ENCODE measurements around the gene CNKSR3.

Gene CNKSR3

GRCh38 chr6:154496793-154497517, 13.5 kb downstream of the CNKSR3 start:
- no peak for TF ChIP-seq CTCF (conservative IDR thresholded peaks at IDR 0.05; ENCODE audit: low read length)
- no peak for DNase-seq (ENCODE audit: low read depth)
- no peak overlapping the region for H3K4me3 ChIP-seq (ENCODE audit: low read length)

DNA sequence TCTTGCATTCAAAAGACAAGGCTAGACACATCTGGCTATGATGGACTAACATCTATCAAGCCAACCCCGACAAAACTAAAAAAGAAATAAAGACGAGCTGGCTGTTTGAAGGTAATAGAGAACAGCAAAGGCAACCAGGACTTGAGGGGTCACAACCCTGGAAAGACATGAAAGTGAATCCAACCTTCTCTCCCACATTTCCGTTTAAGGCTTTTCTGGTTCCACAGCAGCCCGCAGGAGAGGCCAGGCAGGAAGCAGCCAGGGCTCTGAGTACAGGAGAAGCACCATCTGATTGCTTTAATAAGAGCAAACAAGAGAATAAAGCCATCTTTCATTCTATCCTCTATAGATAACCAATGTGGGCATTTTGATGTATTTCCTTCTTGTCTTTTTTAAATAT, 14.3 kb downstream of the CNKSR3 start:
- TF ChIP-seq CTCF (conservative IDR thresholded peaks at IDR 0.05; ENCODE audit: low read length): no peak
- no peak overlapping the region for H3K4me3 ChIP-seq (ENCODE audit: low read length)
- DNase-seq (ENCODE audit: low read depth): no peak

- H3K4me3 ChIP-seq (ENCODE audit: low read length): no peak overlapping the region
- no peak for DNase-seq (ENCODE audit: low read depth)
- no peak for TF ChIP-seq CTCF (conservative IDR thresholded peaks at IDR 0.05; ENCODE audit: low read length)
Measured at GRCh38 chr6:154494592-154495311, 15.7 kb downstream of the CNKSR3 start.

DNA sequence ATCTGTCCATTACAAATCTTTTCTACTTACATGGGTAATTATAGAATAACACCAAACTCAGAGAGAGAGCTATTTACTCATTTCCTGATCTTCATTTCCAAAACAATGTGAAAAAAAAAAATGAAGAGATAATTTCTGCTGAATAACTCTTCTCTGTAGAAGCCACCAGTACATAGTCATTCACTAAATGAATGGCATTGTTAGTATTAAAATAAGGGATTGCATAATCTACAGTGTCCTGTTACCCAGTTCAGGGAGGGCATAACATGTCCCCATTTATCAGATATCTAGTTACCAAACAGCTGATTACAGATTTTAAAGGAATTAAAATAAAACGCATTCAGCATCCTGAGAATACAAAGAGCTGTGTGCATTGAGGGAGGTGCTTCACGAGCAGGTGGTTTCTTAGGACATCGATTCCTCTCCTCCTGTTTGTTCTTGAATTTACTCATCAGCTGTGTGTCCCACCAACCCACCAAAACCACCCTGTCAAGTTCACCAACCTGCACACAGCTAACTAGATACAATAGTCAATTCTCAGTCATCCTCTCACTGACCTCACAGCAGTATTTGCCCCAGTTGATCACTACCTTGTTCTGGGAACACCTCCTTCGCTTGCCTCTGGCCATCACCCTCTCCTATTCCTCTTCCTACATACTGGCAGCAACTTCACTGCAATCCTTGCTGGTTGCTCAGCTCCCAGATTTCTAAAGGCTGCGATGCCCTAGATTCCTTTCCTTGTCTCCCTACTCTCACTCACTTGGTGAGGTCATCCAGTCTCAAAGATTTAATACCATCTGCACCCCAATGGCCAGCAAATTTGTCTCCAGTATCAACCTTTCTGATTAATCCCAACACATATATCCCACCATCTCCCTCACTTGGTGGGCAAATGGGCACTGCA, 18.7 kb downstream of the CNKSR3 start:
- TF ChIP-seq CTCF (conservative IDR thresholded peaks at IDR 0.05; ENCODE audit: low read length): no peak
- H3K4me3 ChIP-seq (ENCODE audit: low read length): no peak overlapping the region
- DNase-seq (ENCODE audit: low read depth): peak; percentile 33

DNA sequence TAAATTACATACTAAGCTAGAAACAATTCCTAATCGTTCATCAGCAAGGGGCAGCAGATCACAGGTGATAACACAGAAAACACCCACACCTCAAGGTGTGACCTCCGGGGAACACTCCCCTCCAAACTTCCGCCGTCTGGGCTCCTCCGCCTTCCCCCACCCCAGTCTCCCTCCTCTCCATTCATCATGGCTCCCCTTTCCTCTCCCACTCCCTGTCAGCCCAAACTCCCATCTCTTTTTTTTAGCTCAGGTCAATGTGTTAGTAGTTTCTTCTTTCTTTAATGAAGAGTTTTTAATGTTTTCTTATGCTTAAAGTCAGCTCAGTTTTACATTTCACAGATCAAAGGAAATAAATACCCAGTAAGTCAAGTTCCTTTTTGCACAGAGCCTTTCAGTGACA, 20.7 kb downstream of the CNKSR3 start:
- no peak for DNase-seq (ENCODE audit: low read depth)
- no peak for TF ChIP-seq CTCF (conservative IDR thresholded peaks at IDR 0.05; ENCODE audit: low read length)

GRCh38 chr6:154488802-154489437, 21.6 kb downstream of the CNKSR3 start:
- TF ChIP-seq CTCF (conservative IDR thresholded peaks at IDR 0.05; ENCODE audit: low read length): no peak
- peak; percentile 70 for DNase-seq (ENCODE audit: low read depth)
- H3K4me3 ChIP-seq (ENCODE audit: low read length): no peak overlapping the region

More for the DNA sequence above, 20.7 kb downstream of the CNKSR3 start:
- H3K4me3 ChIP-seq (ENCODE audit: low read length): no peak overlapping the region

All from AG10803 (cell line).